VCaP (cell line): ENCODE measurements around the gene GALNS.

ENCODE experiments used
- H3K27ac ChIP-seq: fragments of 450-650 bp; 2 replicates; pipeline ENCODE4 v1.5.1; 2017
- CTCF ChIP-seq: fragments of 450-650 bp; conservative IDR thresholded peaks from 2 replicates; pipeline ENCODE4 v1.5.1; 2017; ENCODE audit warnings: mild to moderate bottlenecking, moderate library complexity

GALNS gene

GRCh38 chr16:88877564-88878289 lies 21.0 kb upstream of the GALNS start:
- no peak for TF ChIP-seq CTCF

DNA sequence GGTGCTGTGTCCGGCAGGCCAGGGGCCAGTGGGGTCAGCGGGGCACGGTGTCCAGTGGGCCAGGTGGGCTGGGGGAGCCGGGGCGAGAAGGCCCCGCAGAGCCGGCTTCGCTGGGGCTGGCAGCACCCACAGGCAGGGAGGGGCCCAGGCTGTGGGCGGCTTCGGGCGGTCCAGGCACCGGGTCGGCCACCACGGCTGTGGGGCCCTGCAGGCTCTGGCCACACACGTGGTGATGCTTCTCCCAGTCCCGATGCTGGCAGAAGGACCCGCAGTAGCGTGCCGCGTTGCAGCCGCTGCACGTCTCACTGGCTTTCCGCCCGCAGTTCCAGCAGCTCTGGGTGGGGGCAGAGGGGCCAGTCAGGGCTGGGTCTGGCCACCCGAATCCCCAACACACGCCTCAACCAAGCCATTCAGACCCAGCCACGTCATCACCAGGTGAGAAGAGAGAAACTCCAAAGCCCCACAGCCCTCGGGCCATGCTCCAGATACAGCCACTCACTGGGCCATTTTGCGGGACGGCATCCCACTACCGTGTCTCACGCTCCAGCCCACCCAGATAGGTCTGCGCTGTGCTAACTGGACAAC lies 20.3 kb upstream of the GALNS start:
- TF ChIP-seq CTCF: no peak
- H3K27ac ChIP-seq: no peak overlapping the region

More at GRCh38 chr16:88877564-88878289, 21.0 kb upstream of the GALNS start:
- H3K27ac ChIP-seq: no peak overlapping the region

DNA sequence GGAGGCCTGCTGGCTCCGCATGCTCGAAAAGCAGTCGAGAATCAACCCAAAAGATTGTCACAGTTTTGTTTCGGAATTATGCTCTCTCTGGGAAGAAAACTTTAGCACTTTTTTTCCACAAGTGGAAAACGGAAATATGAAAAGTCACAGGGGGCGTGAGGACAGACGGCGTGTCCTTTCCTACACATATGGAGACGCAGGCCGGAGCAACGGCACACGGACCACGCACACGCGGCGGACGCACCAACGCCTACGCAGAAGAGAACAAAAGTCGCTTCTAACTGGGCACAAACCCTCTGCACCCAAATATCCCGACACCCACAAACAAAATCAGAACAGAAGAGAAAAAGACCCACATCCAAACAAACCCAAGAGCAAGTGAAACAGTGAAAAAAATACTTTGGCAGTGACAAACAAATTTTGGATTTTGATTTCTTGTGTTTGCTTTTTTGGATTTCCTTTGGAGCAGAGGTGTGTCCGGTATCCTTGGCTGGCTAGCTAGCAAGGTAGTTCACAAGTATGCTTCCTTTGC lies 19.0 kb upstream of the GALNS start:
- TF ChIP-seq CTCF: no peak
- H3K27ac ChIP-seq: no peak overlapping the region

DNA sequence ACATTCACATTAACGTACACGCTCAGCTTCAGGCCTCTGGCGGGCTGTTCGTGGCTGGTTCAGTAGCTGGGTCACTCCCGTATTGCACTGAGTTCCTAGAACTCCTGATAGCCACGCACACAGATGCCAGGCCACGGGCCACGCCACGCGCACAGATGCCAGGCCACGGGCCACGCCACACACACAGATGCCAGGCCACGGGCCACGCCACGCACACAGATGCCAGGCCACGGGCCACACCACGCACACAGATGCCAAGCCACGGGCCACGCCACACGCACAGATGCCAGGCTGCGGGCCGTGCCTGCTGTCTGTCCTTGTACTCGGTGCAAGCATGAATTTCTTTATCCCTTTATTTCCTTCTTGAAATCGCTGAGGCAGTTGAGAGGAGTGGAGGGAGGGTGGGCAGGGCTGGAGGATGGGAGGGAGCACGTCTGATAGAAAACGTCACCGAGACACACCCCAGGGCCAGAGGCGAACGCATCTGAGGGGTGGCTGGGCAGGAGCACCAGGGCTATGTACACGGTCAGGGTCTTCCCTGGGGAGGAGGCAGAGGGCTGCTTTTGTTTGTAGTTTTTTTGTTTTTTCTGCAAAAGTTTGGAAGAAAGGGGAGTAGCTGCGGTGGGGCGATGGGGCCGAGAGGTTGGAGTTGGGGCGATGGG lies 18.3 kb upstream of the GALNS start:
- no peak overlapping the region for H3K27ac ChIP-seq
- no peak for TF ChIP-seq CTCF

DNA sequence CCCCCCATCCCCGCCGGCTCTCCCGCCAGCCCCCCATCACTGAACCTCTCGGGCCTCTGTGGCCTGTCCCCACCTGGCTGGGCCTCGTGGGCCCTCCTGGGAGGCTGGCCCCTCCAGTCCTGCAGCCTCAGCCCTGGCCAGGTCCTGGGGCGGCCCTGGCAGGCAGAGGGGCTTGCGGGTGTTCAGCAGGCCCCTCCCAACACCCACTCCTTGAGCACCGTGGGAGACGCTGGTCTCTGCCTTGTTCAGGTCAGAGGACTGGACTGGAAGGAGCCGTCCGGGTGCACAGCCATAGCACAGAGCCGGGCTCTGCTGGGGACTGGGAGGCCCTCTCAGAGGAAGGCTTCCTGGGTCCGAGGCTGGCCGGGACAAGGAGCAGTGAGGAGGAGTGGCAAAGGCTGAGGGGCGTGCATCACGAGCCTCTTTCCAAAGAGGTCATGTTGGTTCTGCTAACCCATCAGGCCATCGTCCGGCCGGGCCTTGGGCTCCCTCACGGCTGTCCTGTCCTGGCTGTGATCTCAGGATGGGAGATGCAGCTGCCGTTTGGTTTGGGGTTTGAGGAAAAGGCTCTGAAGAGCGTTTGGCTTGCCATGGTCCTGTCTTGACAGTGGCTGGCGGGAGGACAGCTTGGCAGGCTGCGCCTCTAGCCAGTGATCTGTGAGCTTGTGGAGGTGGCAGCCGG lies 16.0 kb upstream of the GALNS start:
- H3K27ac ChIP-seq: no peak overlapping the region
- no peak for TF ChIP-seq CTCF

- H3K27ac ChIP-seq: no peak overlapping the region
- TF ChIP-seq CTCF: no peak
Measured at GRCh38 chr16:88871730-88872416, 15.1 kb upstream of the GALNS start.
